ENCODE data around the gene SPACA9. TPM values are rescaled to one million over a fixed set of nuclear protein-coding genes. Genes with fewer than 3 reads are reported as not detected.

Gene SPACA9
- polyA plus RNA-seq, 3 donors: 2.9 to 6.3 (median 3.1) TPM

GRCh38 chr9:132912131-132912530, 33.4 kb downstream of the SPACA9 start:
- 94 to 96% (median 94%) methylated on average over 4 of the region's 4 CpGs for WGBS, 3 donors
- no peak overlapping the region for H3K27ac ChIP-seq (ENCODE audit: low read depth, low read length)

DNA sequence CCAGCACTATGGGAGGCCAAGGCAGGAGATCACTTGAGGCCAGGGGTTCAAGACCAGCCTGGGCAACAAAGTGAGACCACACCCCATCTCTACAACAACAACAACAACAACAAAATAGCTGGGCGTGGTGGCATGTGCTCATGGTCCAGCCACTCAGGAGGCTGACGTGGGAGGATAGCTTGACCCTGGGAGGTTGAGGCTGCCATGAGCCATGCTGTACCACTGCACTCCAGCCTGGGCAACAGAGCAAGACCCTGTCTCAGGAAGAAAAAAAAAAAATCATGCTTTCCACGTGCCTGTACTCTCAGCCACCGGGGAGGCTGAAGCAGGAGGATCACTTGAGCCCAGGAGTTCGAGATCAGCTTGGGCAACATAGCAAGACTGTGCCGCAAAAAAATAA, 36.2 kb downstream of the SPACA9 start:
- WGBS, 3 donors: 90 to 96% (median 93%) methylated on average over 6 of the region's 6 CpGs
- no peak overlapping the region for H3K27ac ChIP-seq (ENCODE audit: low read depth, low read length)

DNA sequence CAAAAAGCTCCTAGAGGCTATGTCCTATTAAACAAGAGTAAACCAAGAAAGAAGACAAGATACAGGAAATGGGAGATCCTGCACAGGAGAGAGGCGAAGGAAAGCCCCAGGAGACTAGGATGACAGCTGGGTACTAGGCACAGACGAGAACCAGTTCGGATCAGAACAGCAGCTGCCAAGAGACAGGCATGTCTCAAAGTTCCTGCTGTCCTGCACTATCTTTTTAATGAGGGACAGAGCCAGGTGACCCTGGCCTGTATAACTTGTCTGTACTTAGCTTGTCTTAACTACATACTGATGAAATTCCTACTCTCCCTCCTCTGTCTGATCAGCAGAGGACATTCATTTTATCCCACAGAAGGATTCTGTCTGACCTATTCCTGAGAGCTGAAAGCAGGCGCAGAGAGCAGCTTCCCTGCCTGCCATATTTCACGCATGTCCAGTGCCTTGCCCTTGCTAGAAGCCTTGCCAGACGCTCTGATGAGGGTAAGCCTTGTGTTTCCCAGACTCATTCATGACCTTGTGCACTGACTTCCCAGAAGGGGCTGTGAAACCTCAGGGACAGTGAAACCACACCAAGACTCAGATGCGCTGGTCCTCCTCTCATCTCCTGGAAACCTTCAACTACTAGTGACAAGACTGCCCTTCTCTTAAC, 41.0 kb downstream of the SPACA9 start:
- WGBS, 3 donors: 91 to 95% (median 93%) methylated on average over 7 of the region's 7 CpGs
- H3K27ac ChIP-seq (ENCODE audit: low read depth, low read length): no peak overlapping the region

DNA sequence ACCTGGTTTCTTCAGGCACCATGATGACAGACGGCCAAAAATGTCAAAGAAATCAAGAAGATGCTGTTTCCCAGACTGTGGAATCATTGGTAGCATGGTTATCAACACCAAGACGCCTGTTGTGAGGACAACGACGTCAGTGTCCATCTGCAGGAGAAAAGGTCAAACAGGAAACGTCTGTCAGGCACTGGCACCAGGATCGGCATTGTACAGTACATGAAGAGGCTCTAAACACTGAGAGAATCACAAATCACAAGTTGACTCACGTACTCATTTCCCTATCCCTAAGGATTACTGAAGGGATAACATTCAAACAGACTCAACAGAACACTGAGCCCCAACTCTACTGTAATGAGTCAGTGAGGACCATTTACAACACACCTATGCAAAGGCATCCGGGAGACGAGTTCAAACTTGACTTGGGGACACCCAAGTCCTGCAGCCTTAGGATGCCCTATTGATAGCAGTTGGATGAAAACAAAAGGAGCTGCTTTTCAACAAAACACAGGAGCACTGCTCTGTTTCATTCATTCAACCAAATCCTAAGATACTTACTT, 44.7 kb downstream of the SPACA9 start:
- H3K27ac ChIP-seq (ENCODE audit: low read depth, low read length): no peak overlapping the region
- WGBS, 3 donors: 85 to 90% (median 88%) methylated on average over 9 of the region's 9 CpGs

- H3K27ac ChIP-seq (ENCODE audit: low read depth, low read length): no peak overlapping the region
- WGBS, 3 donors: 83 to 95% (median 84%) methylated on average over 7 of the region's 7 CpGs
Measured at GRCh38 chr9:132927704-132928103, 49.0 kb downstream of the SPACA9 start.

DNA sequence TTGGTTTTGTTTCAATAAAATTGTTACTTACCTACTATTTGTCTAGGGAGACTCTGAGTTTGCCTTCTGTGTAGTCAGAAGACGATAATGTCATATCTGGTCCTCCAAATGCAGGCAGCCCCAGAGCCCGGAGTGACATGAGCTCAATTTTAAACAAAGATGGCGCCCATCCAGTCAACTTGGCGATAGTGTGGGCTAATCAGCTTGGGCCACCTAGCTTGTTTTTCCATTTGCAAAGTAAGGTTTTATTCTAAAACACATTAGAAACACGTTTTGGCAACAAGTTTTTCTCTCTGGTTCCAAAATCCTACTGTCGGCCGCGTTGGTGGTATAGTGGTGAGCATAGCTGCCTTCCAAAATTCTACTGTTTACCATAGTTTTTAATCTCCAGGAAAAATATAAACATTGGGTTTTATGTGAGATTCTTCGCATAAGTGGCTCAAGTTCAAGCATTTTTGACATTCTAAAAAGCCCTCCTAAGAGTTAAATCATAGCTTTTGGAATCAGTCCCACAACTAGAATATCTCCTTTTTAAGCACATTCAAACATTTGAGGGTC, 52.6 kb downstream of the SPACA9 start:
- no peak overlapping the region for H3K27ac ChIP-seq (ENCODE audit: low read depth, low read length)
- WGBS, 3 donors: 90 to 95% (median 91%) methylated on average over 9 of the region's 9 CpGs

- H3K27ac ChIP-seq (ENCODE audit: low read depth, low read length): no peak overlapping the region
- WGBS, 3 donors: 84 to 89% (median 89%) methylated on average over 6 of the region's 6 CpGs
Measured at GRCh38 chr9:132935026-132935425, 56.3 kb downstream of the SPACA9 start.

GRCh38 chr9:132937463-132937901, 58.8 kb downstream of the SPACA9 start:
- WGBS, 3 donors: 90 to 97% (median 94%) methylated on average over 7 of the region's 7 CpGs
- H3K27ac ChIP-seq (ENCODE audit: low read depth, low read length): no peak overlapping the region

DNA sequence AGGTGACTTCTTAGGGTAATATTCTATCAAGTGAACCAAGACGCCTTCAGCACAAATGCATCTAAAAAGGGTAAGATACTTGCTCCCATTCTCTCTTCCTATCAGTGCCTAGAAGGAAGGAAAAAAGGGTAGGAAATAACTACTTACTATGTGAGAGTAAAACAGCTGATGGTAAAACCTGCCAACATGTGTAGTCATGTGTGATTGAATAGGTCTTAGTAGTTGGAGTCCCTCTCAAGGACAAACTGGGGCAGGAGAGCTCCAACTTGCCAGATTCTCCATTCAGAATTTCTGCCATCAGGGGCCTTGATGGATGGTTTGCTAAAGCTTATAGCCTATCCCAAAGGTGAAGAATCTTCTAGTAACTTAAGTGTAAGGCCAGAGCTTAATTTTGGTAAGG, 60.5 kb downstream of the SPACA9 start:
- 61 to 95% (median 88%) methylated on average over 1 of the region's 1 CpG for WGBS, 3 donors
- H3K27ac ChIP-seq (ENCODE audit: low read depth, low read length): no peak overlapping the region

Other genes with a start within 250 kb of the SPACA9 start
- gene DDX31, start 208.9 kb upstream of the SPACA9 start, polyA plus RNA-seq: 1 to 10 TPM; 3.8 to 7.0 (median 6.7) TPM
- gene GTF3C4, start 208.4 kb upstream of the SPACA9 start, polyA plus RNA-seq: 1 to 10 TPM; 2.5 to 4.4 (median 2.8) TPM
- gene AK8, start 614 bp upstream of the SPACA9 start, polyA plus RNA-seq: under 1 TPM in 2 of 3 donors, not detected in 1; 0.12 to 0.66 TPM
- 10 to 100 TPM in 2 of 3 donors, 1 to 10 TPM in 1; 8.8 to 13.8 (median 11.4) TPM for gene TSC1, start 65.7 kb downstream of the SPACA9 start, polyA plus RNA-seq
- under 1 TPM in 2 of 3 donors, not detected in 1; 0.02 to 0.04 TPM for gene GFI1B, start 99.8 kb downstream of the SPACA9 start, polyA plus RNA-seq
- 10 to 100 TPM; 30.6 to 38.3 (median 30.8) TPM for gene GTF3C5, start 152.1 kb downstream of the SPACA9 start, polyA plus RNA-seq
- 1,000 to 10,000 TPM in 1 of 3 donors, 1 to 10 TPM in 2; 1.5 to 9,324 (median 2.5) TPM for gene CEL, start 183.1 kb downstream of the SPACA9 start, polyA plus RNA-seq
- 10 to 100 TPM; 31.0 to 98.2 (median 68.8) TPM for gene RALGDS, start 242.3 kb downstream of the SPACA9 start, polyA plus RNA-seq